GM23338 (cell line): ENCODE results near the gene PBX3. TPM values are rescaled to one million over a fixed set of nuclear protein-coding genes. Genes with fewer than 3 reads are reported as not detected.

ENCODE experiments used
- ATAC-seq: fragments of 200-7000 bp; cut with Tn5 transposase; 3 replicates; pipeline ENCODE4 v1.9.1; 2020
- DNase-seq: peaks from one replicate; pipeline ENCODE4 v3.0.0-alpha.2; 2015; ENCODE audit warnings: low spot score
- H2AFZ ChIP-seq: fragments of 200-600 bp; sonication (generic); 2 replicates; pipeline ENCODE4 v1.8.0; 2016; ENCODE audit warnings: antibody characterized with exemption, mild to moderate bottlenecking, moderate library complexity
- H3F3A ChIP-seq: fragments of 200-600 bp; sonication (generic); replicated peaks from 2 replicates; pipeline ENCODE4 v1.8.0; 2017; ENCODE audit warnings: antibody characterized with exemption, mixed run types, low read depth
- H3K27ac ChIP-seq: fragments of 200-600 bp; sonication (generic); 2 replicates; pipeline ENCODE4 v1.6.1; 2016; ENCODE audit warnings: low read depth
- H3K27me3 ChIP-seq: fragments of 200-600 bp; sonication (generic); 2 replicates; pipeline ENCODE4 v1.8.0; 2016; ENCODE audit warnings: mild to moderate bottlenecking, mixed run types, moderate library complexity; ENCODE audit not compliant: insufficient read depth
- H3K36me3 ChIP-seq: fragments of 200-600 bp; sonication (generic); 2 replicates; pipeline ENCODE4 v1.8.0; 2016; ENCODE audit warnings: mild to moderate bottlenecking; ENCODE audit not compliant: insufficient read depth
- H3K4me1 ChIP-seq: fragments of 200-600 bp; sonication (generic); 2 replicates; pipeline ENCODE4 v1.8.0; 2016; ENCODE audit warnings: mild to moderate bottlenecking, moderate library complexity; ENCODE audit not compliant: insufficient read depth
- H3K4me2 ChIP-seq: fragments of 200-600 bp; sonication (generic); 2 replicates; pipeline ENCODE4 v1.7.1; 2017; ENCODE audit warnings: mixed run types
- H3K4me3 ChIP-seq: fragments of 200-600 bp; sonication (generic); 2 replicates; pipeline ENCODE4 v1.6.1; 2016; ENCODE audit warnings: mixed run types
- H3K79me2 ChIP-seq: fragments of 200-600 bp; sonication (generic); replicated peaks from 2 replicates; pipeline ENCODE4 v1.8.0; 2017; ENCODE audit warnings: mild to moderate bottlenecking; ENCODE audit not compliant: insufficient read depth
- H3K9me2 ChIP-seq: fragments of 200-600 bp; sonication (generic); 2 replicates; pipeline ENCODE4 v1.8.0; 2017; ENCODE audit not compliant: insufficient read depth
- H4K20me1 ChIP-seq: fragments of 200-600 bp; sonication (generic); replicated peaks from 2 replicates; pipeline ENCODE4 v1.8.0; 2017; ENCODE audit warnings: mild to moderate bottlenecking; ENCODE audit not compliant: insufficient read depth
- H3K27ac Mint-ChIP-seq: 2 replicates; pipeline ENCODE4 v1.8.0; 2020; ENCODE audit warnings: inconsistent platforms, mild to moderate bottlenecking, moderate library complexity, mixed read lengths
- H3K27me3 Mint-ChIP-seq: 3 replicates; pipeline ENCODE4 v1.8.0; 2022; ENCODE audit warnings: low read depth, mild to moderate bottlenecking, moderate library complexity, mixed read lengths, inconsistent platforms; ENCODE audit not compliant: insufficient read depth, poor library complexity
- H3K36me3 Mint-ChIP-seq: 3 replicates; pipeline ENCODE4 v1.8.0; 2021; ENCODE audit warnings: low read depth, mild to moderate bottlenecking, inconsistent platforms, moderate library complexity, mixed read lengths
- H3K4me1 Mint-ChIP-seq: 3 replicates; pipeline ENCODE4 v1.8.0; 2020; ENCODE audit warnings: mild to moderate bottlenecking, inconsistent platforms, mixed read lengths
- H3K4me3 Mint-ChIP-seq: 3 replicates; pipeline ENCODE4 v1.8.0; 2021; ENCODE audit warnings: moderate library complexity, mild to moderate bottlenecking, inconsistent platforms, mixed read lengths
- H3K9me3 Mint-ChIP-seq: 3 replicates; pipeline ENCODE4 v1.8.0; 2020; ENCODE audit warnings: moderate library complexity, mild to moderate bottlenecking, inconsistent platforms, mixed read lengths
- CREB1 ChIP-seq: fragments of 250-450 bp; sonication (Bioruptor Pico); IDR thresholded peaks from 2 replicates; pipeline ENCODE4 v1.5.0; 2020; ENCODE audit warnings: low read depth, mild to moderate bottlenecking, moderate library complexity
- ETS1 ChIP-seq: IDR thresholded peaks from 2 replicates; pipeline ENCODE4 v1.6.1; 2016; ENCODE audit warnings: antibody characterized with exemption
- EZH2 ChIP-seq: fragments of 200-600 bp; sonication (generic); IDR thresholded peaks from one replicate; pipeline ENCODE4 v1.8.0; 2017; ENCODE audit warnings: antibody characterized with exemption, mild to moderate bottlenecking, low read depth; ENCODE audit not compliant: unreplicated experiment
- NANOG ChIP-seq: IDR thresholded peaks from 2 replicates; pipeline ENCODE4 v1.6.1; 2016; ENCODE audit warnings: antibody characterized with exemption, borderline replicate concordance
- POLR2AphosphoS5 ChIP-seq: IDR thresholded peaks from 2 replicates; pipeline ENCODE4 v1.6.1; 2016; ENCODE audit warnings: antibody characterized with exemption, low read depth
- STAT1 ChIP-seq: IDR thresholded peaks from one replicate; pipeline ENCODE4 v1.6.1; 2016; ENCODE audit warnings: antibody characterized with exemption; ENCODE audit not compliant: unreplicated experiment
- ZNF114 ChIP-seq: fragments of 250-450 bp; sonication (Bioruptor Pico); IDR thresholded peaks from 2 replicates; pipeline ENCODE4 v1.5.0; 2020; ENCODE audit warnings: mild to moderate bottlenecking, moderate library complexity
- polyA plus RNA-seq: library from polyadenylated mRNA; unstranded; fragments of >200 nt; fragmentation: Nextera tagmentation; extraction: Ambion mirVana; gene quantifications from 2 replicates; pipeline ENCODE4 v1.2.1, GENCODE V29; 2016
- total RNA-seq: library from RNA; depleted of rRNA; stranded (reverse); fragments of >200 nt; shearing (Covaris generic); gene quantifications from 2 replicates; pipeline ENCODE4 v1.2.3, GENCODE V29; 2014
- TF ChIP-seq, protein P1 (sequence below): IDR thresholded peaks from one replicate; pipeline ENCODE4 v1.6.1; 2018; ENCODE audit warnings: antibody characterized with exemption; ENCODE audit not compliant: unreplicated experiment

PBX3 gene
- total and polyA plus RNA-seq, 2 experiments from 2014 or later, result 28.9 to 50.5 TPM

DNA sequence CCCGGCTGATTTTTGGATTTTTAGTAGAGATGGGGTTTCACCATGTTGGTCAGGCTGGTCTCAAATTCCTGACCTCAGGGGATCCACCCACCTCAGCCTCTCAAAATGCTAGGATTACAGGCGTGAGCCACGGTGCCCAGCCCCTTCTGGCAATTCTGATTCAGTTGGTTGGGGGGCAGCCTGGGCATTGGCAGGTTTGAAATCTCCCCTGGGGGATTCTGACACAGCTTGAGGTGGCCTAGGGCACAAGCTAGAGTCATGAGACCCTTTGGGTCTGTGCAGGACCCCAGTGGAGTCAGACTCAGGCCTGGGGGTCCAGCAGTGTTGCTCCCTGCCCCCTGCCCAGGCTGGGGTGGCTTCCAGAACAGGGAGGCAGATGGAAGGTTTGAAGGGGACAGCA is 239.8 kb downstream of the PBX3 start:
- H3K27ac Mint-ChIP-seq, result peak overlapping the region; percentile 50; the same call in 1 of the 2 replicates
- no peaks in the 10 kb centered on the region for H3K79me2 ChIP-seq
- no peak overlapping the region for H2AFZ ChIP-seq
- peaks cover 2% of the 10 kb centered on the region; the same call in 1 of the 3 replicates for H3K4me1 Mint-ChIP-seq
- no peaks in the 10 kb centered on the region for H3K27me3 ChIP-seq
- no peak overlapping the region for H3K27ac ChIP-seq
- H3K36me3 Mint-ChIP-seq, result no peaks in the 10 kb centered on the region
- H4K20me1 ChIP-seq, result no peaks in the 10 kb centered on the region
- TF ChIP-seq, protein P1, sequence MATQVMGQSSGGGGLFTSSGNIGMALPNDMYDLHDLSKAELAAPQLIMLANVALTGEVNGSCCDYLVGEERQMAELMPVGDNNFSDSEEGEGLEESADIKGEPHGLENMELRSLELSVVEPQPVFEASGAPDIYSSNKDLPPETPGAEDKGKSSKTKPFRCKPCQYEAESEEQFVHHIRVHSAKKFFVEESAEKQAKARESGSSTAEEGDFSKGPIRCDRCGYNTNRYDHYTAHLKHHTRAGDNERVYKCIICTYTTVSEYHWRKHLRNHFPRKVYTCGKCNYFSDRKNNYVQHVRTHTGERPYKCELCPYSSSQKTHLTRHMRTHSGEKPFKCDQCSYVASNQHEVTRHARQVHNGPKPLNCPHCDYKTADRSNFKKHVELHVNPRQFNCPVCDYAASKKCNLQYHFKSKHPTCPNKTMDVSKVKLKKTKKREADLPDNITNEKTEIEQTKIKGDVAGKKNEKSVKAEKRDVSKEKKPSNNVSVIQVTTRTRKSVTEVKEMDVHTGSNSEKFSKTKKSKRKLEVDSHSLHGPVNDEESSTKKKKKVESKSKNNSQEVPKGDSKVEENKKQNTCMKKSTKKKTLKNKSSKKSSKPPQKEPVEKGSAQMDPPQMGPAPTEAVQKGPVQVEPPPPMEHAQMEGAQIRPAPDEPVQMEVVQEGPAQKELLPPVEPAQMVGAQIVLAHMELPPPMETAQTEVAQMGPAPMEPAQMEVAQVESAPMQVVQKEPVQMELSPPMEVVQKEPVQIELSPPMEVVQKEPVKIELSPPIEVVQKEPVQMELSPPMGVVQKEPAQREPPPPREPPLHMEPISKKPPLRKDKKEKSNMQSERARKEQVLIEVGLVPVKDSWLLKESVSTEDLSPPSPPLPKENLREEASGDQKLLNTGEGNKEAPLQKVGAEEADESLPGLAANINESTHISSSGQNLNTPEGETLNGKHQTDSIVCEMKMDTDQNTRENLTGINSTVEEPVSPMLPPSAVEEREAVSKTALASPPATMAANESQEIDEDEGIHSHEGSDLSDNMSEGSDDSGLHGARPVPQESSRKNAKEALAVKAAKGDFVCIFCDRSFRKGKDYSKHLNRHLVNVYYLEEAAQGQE, result no peak
- TF ChIP-seq ZNF114 (CRISPR knock-in tag) (no peak), CREB1 (CRISPR knock-in tag) (no peak), POLR2AphosphoS5 (no peak), STAT1 (no peak), EZH2 (no peak)
- DNase-seq, result no peak
- H3K9me3 Mint-ChIP-seq, result no peaks in the 10 kb centered on the region
- no peaks in the 10 kb centered on the region for H3K4me1 ChIP-seq
- H3K36me3 ChIP-seq, result no peaks in the 10 kb centered on the region
- no peak overlapping the region for H3K4me2 ChIP-seq
- H3K4me3 Mint-ChIP-seq, result no peak overlapping the region
- peaks cover 6% of the 10 kb centered on the region for H3K27me3 Mint-ChIP-seq
- H3K4me3 ChIP-seq, result no peak overlapping the region
- peaks cover 4% of the 10 kb centered on the region; the same call in 1 of the 2 replicates for H3K9me2 ChIP-seq
- no peaks in the 10 kb centered on the region for H3F3A ChIP-seq
- ATAC-seq, result no peak

GRCh38 chr9:125987420-125987819 is 240.2 kb downstream of the PBX3 start:
- DNase-seq (no peak), ATAC-seq (no peak)
- H3K27ac ChIP-seq, result no peak overlapping the region
- H3K27me3 ChIP-seq, result no peaks in the 10 kb centered on the region
- Mint-ChIP-seq H3K27me3 (peaks cover 6% of the 10 kb centered on the region), H3K4me1 (peaks cover 2% of the 10 kb centered on the region; the same call in 1 of the 3 replicates), H3K36me3 (no peaks in the 10 kb centered on the region), H3K9me3 (no peaks in the 10 kb centered on the region), H3K4me3 (no peak overlapping the region), H3K27ac (no peak overlapping the region)
- no peak overlapping the region for H3K4me3 ChIP-seq
- no peaks in the 10 kb centered on the region for H3K79me2 ChIP-seq
- no peaks in the 10 kb centered on the region for H3F3A ChIP-seq
- H4K20me1 ChIP-seq, result no peaks in the 10 kb centered on the region
- peaks cover 4% of the 10 kb centered on the region; the same call in 1 of the 2 replicates for H3K9me2 ChIP-seq
- H3K4me2 ChIP-seq, result no peak overlapping the region
- no peaks in the 10 kb centered on the region for H3K36me3 ChIP-seq
- H3K4me1 ChIP-seq, result no peaks in the 10 kb centered on the region
- H2AFZ ChIP-seq, result no peak overlapping the region
- TF ChIP-seq STAT1, result no peak
- no peak for TF ChIP-seq ETS1
- TF ChIP-seq ZNF114 (CRISPR knock-in tag), result no peak
- no peak for TF ChIP-seq POLR2AphosphoS5
- TF ChIP-seq NANOG, result no peak
- TF ChIP-seq, protein P1, result no peak
